CD4-positive, alpha-beta T cell treated with Interleukin-2 at 100 ng/mL for 4 hours (primary cell): ENCODE data around the gene CARM1.
"Not testable (repeated sequence)": the region's sequence is repeated elsewhere in the genome, so short reads cannot be mapped to it uniquely, and the experiment has no call there.

Source experiments
- DNase-seq: peaks from one replicate; pipeline ENCODE4 v3.0.0-alpha.2; 2020; ENCODE audit warnings: low spot score

Gene CARM1

GRCh38 chr19:10870955-10871603, at the start of gene CARM1:
Gene CARM1 (plus strand): TSS chr19:10871553. CDS start chr19:10871703, 150 bp downstream.
- peak; percentile 98 for DNase-seq

- no peak for DNase-seq
Observed at GRCh38 chr19:10823690-10824089, 47.7 kb upstream of the CARM1 start.

- no peak for DNase-seq
Observed at GRCh38 chr19:10826231-10826630, 45.1 kb upstream of the CARM1 start.

GRCh38 chr19:10826846-10827245, 44.5 kb upstream of the CARM1 start:
- DNase-seq = no peak

- no peak for DNase-seq
Observed at GRCh38 chr19:10828981-10829821, 42.2 kb upstream of the CARM1 start.

GRCh38 chr19:10829967-10830366, 41.4 kb upstream of the CARM1 start:
- no peak for DNase-seq

- no peak for DNase-seq
Observed at GRCh38 chr19:10830370-10830769, 41.0 kb upstream of the CARM1 start.

GRCh38 chr19:10830931-10831779, 40.2 kb upstream of the CARM1 start:
- DNase-seq = no peak

- DNase-seq = no peak
Observed at GRCh38 chr19:10831987-10832938, 39.1 kb upstream of the CARM1 start.

GRCh38 chr19:10832939-10833296, 38.4 kb upstream of the CARM1 start:
- no peak for DNase-seq

GRCh38 chr19:10835089-10835753, 36.1 kb upstream of the CARM1 start:
- no peak for DNase-seq

- DNase-seq = peak; percentile 94
Observed at GRCh38 chr19:10835754-10836478, 35.4 kb upstream of the CARM1 start, which contains the start of gene TMED1. Gene TMED1 (minus strand): TSS chr19:10836212. CDS start chr19:10836191, 21 bp downstream.

- DNase-seq = peak; percentile 86
Observed at GRCh38 chr19:10836479-10837330, 34.6 kb upstream of the CARM1 start.

- not testable (repeated sequence) for DNase-seq
Observed at GRCh38 chr19:10837649-10838048, 33.7 kb upstream of the CARM1 start.

- no peak for DNase-seq
Observed at GRCh38 chr19:10838377-10838776, 33.0 kb upstream of the CARM1 start.

GRCh38 chr19:10839114-10840050, 32.0 kb upstream of the CARM1 start:
- no peak for DNase-seq

- DNase-seq = no peak
Observed at GRCh38 chr19:10842788-10843187, 28.6 kb upstream of the CARM1 start.
